Measurements from ENCODE around the gene ABCA7.

- TF ChIP-seq CTCF (IDR thresholded peaks at IDR 0.05; ENCODE audit: low read depth, low read length), result no peak
- TF ChIP-seq POLR2A (IDR thresholded peaks at IDR 0.05; ENCODE audit: extremely low read depth, insufficient read length), result no peak
- no peak for TF ChIP-seq MYC (IDR thresholded peaks at IDR 0.05; ENCODE audit: low read depth, low read length)
Measured at GRCh38 chr19:1063909-1064660, 24.2 kb downstream of the ABCA7 start.

Data from NB4 (cell line).